ENCODE data around the gene GAR1.
"Not testable (repeated sequence)": the region's sequence is repeated elsewhere in the genome, so short reads cannot be mapped to it uniquely, and the experiment has no call there.

Gene GAR1

GRCh38 chr4:109846395-109847098 is 31.0 kb downstream of the GAR1 start:
- DNase-seq (ENCODE audit: low spot score), result no peak

- DNase-seq (ENCODE audit: low spot score), result no peak
Observed at GRCh38 chr4:109847896-109848442, 32.4 kb downstream of the GAR1 start, which contains the start of gene LRIT3. LRIT3 (plus strand) TSS chr4:109848107; CDS start chr4:109848202, 95 bp downstream.

DNA sequence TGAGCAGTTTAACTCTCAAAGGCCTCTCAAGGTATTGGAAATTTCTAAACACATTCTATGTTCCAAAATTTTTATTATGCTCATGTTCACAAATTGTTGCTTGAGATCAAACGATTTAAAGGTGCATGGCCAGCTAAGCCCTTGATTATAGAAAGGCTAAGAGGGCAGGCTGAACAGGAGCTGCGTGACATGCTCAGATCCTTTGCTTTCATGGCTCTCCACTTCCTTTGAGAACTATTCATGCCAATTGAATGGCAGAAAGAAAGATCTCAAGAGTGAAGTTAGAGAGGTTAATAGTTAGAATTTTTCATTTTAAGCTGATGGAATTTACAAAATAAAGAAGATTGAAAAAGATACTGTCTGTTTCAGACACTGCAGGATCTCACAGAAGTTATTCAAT is 32.9 kb downstream of the GAR1 start:
- no peak for DNase-seq (ENCODE audit: low spot score)

GRCh38 chr4:109850601-109851000 is 35.0 kb downstream of the GAR1 start:
- DNase-seq (ENCODE audit: low spot score), result no peak

GRCh38 chr4:109859426-109860300 is 44.1 kb downstream of the GAR1 start:
- DNase-seq (ENCODE audit: low spot score), result not testable (repeated sequence)

DNA sequence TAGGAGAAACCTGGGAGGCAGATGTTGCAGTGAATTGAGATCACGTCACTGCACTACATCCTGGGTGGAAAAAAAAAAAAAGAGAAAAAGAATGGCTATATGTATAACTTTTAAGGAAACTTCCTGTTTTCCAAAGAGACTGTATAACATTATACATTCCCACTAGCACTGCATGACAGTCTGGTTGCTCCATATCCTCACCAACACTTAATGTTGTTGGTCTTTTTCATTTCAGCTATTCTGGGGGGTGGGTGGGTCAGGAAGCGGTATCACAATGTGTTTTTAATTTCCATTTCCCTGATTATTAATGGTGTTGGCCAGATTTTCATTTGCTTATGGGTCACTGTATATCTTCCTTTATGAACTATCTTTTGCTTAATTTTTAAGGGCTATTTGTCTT is 45.7 kb downstream of the GAR1 start:
- no peak for DNase-seq (ENCODE audit: low spot score)

DNA sequence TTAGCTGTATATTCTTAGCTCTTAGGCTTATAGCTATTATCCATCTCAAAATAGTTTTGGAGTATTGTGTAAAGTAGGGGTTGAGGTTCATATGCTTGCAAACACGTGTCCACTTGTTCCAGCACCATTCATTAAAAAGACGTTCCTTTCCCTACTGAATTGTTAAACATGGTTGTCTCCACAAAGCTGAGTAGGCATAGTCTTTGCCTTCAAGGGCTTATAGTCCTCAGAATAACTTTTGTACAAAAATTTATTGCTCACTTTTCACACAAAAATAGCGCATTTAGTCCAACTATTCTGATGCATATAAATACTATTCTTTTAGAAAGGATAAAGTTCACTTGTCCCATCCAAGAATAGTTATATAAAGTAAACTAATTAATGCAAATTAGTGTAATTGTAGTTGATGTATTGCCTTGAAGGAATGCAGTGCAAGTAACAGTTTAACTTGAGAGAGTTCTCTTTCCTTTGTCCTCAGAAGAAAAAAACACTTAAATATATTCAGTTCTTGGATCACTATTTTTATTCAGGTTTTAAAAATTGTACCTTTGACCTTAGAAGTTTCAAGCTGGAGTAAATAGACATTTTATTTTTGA is 46.5 kb downstream of the GAR1 start:
- no peak for DNase-seq (ENCODE audit: low spot score)

- no peak for DNase-seq (ENCODE audit: low spot score)
Observed at GRCh38 chr4:109864134-109864533, 48.6 kb downstream of the GAR1 start.

DNA sequence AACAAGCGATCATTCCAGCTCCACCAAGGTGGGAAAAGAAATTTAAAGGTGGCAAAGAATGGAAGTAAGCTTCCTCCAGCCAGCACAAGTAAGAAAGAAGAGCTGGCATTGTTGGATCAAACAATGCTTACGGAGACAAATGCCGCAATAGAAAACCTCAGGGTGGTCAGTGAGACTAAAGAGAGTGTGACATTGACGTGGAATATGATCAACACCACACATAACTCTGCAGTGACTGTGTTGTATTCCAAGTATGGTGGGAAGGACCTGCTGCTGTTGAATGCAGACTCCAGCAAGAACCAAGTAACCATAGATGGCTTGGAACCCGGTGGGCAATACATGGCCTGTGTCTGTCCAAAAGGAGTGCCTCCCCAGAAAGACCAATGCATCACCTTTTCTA is 54.5 kb downstream of the GAR1 start:
- DNase-seq (ENCODE audit: low spot score), result no peak

DNA sequence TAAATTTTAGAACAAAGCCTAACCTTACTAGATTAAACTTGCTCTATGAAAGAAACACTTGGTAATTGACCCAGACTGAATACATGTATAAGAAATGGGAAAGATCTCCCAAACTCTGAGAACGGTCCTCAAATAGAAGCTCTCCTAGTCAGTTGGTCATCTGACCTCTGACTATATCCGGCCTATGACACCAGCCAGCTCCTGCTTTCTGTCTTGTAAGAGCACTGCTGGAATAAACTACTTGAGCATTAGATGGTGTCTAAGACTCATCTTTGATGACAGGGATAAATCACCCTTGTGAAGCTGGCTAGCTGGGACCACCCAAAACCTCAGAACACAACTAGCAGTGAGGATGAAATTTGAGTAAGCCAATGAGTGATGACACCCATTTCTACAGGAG is 56.5 kb downstream of the GAR1 start:
- no peak for DNase-seq (ENCODE audit: low spot score)

DNA sequence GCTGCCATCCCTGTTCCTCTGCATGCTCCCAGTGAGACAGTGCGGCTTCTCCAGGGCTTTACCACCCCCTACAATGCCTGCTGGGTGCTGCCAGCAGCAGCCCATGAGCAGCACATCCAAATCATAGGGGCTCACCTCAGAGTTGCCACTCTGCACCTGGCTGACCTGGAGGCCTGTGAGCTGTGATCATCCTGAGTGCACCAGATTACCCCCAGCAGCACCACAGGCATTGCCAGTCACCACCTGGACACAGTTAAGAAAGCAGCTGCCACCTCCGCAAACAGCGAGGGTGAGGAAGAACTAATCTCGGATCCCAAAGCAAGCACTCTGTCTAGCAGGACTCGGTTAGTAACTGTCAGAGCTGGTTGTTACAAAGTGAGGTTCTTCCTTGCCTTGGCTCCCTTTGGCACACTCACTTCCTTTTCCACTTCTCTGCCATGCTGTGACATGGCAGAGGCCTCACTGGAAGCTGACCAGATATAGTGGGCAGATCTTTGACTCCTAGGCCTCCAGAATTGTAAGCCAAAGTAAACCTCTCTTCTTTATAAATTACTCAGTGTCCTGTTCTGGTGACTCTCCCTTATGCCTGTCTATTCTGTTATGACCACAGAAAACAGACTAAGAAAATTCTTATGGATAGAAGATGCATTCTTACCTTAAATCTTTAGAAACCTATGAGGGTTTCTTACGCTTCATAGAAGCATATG is 57.5 kb downstream of the GAR1 start:
- DNase-seq (ENCODE audit: low spot score), result no peak

GRCh38 chr4:109873791-109874514 is 58.4 kb downstream of the GAR1 start:
- no peak for DNase-seq (ENCODE audit: low spot score)

Measured in pons (tissue), 1 donor.